Measurements from ENCODE around the gene FAM72A.

Gene FAM72A

DNA sequence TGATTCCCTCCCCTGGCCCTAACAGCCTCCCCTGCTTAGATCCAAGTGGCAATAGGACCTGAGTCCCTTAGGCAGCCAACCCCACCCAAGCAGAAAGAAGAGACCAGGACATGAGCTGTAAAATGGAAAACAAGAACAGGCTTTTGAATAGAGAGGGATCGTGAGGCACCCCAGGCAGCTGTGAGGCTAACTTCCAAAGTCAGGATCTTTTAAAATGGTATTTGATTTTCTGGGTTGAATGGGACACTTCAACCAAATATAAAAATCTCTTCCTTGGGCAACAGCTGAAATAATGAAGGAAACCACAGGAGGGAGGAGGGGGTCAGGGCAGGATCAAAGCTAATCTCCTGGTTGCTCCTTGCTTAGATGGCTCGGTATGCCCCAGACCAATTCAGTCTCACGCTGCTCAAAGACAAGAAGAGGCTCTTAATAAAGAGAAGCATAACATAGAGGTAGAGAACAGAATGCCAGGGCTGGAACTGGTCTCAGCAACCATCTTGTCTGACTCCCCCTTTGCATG lies 56.8 kb downstream of the FAM72A start:
- no peak for DNase-seq

DNA sequence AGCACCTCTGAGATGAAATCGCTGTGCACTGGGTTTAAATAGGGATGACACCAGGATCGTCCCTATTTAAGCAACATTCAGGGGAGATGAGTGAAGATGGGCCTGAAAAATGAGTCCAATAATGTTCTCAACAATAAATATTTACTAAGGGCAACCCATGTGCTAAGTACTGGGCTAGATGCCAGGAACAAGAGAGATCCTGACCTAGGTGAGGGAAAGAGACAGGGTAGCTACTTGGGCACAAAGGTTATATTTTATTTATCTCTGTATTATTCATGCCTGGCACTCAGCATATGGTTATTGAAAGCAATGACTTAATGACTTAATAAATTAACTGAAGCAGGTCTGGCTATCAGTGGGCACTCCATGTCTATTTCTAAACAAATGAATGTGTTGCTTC lies 58.0 kb downstream of the FAM72A start:
- DNase-seq = no peak

DNA sequence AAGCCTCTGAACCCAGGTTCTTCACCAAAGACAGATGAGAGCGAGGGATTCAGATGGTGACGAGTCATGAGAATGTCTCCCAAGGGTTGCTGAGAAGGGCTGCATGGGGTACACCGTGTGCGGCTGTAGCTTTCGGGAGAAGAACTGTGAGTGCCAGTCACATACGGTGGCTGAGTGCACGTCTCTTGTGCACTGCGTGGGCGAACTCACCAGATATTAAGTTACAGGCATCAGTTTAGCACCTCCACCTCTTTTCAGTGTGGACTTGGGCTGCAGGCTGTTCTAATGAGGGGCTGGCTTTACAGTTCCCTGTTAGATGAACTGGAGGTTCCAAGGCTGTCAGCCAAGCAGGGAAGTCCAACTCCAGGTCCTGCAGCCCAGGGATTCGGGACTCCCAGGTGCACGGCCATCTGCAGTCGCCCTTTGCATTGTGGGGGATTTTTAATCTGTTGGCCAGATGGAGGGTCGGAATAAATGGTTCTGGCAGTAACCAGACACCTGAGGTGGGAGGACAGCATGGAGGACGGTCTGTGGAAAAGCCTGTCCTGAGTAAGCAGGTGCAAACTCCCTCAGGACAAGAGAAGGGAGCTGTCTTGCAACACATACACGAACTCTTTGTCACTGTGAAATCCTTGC lies 59.0 kb downstream of the FAM72A start:
- no peak for DNase-seq

DNA sequence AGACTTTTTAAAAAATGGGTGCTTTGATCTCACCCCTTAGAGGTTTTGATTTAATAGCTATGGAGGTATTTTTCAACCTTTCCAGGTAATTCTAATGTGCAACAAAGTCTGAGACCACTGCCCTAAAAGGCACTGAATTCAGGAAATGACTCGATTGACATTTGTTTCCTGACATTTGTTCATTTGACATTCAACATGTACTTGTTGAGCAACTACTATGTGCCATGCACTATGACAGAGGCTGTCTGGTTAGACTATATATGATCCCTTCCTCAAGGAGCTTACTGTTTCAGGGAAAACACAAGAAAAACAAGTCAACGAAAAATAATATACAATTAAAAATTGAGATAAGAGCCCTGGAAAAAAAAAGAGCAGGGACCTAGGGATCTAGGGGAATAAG lies 59.9 kb downstream of the FAM72A start:
- no peak for DNase-seq

DNA sequence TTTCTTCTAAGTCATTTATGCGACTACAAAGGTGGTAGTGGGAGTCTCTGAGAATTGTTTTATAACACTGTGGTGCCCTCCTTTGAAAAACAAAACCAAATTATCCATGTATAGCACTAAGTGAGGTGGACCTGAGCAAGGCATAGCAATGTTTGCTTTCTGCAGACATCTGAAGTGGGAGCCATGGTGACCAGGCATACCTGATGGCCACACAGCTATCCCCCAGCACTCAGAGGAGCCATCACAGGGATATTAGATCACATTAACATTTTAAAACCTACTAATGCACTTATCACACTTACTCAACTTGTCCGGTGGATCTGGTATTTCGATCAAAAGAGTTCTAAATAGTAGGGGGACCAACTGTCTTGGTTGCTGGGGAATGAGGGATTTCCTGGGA lies 60.6 kb downstream of the FAM72A start:
- DNase-seq = no peak

DNA sequence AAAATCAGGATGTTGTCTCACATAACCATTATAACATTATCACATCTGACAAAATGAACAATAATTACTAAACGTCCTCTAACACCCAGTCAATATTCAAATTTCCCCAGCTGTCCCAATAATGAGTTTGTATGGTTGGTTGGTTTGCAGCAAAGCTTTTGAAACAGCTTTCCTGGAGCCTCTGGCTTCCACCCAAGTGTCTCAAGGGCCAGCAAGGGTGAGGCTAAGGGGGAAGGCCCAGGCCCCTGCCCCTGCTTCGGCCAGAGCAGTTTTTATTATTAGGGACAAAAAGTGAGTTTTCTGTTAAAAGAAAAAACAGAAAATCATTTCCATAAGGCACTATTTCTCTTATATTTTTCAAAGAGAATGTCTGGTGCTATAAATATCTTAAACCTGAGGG lies 66.4 kb downstream of the FAM72A start:
- no peak for DNase-seq
